Mesendoderm (in vitro differentiated cells): ENCODE measurements around the gene CLCNKA.
"Not testable (repeated sequence)": the region's sequence is repeated elsewhere in the genome, so short reads cannot be mapped to it uniquely, and the experiment has no call there.

ENCODE experiments used
- DNase-seq: peaks from one replicate; pipeline ENCODE4 v3.0.0; 2013
- H2AK5ac ChIP-seq: 2 replicates; pipeline ENCODE4 v1.6.1; 2013; ENCODE audit warnings: low read length, inconsistent platforms
- H2BK120ac ChIP-seq: 2 replicates; pipeline ENCODE4 v1.6.1; 2013; ENCODE audit warnings: low read depth, mild to moderate bottlenecking, low read length, moderate library complexity, mixed read lengths
- H2BK15ac ChIP-seq: replicated peaks from 2 replicates; pipeline ENCODE4 v1.6.1; 2013; ENCODE audit warnings: low read depth, mild to moderate bottlenecking, moderate library complexity
- H2BK5ac ChIP-seq: 2 replicates; pipeline ENCODE4 v1.6.1; 2013; ENCODE audit warnings: low read length, inconsistent platforms
- H3K18ac ChIP-seq: 2 replicates; pipeline ENCODE4 v1.6.1; 2013; ENCODE audit warnings: mild to moderate bottlenecking, low read length, mixed read lengths
- H3K23ac ChIP-seq: one replicate; pipeline ENCODE4 v1.6.1; 2013; ENCODE audit warnings: low read length
- H3K27ac ChIP-seq: 2 replicates; pipeline ENCODE4 v1.5.1; 2013; ENCODE audit warnings: low read depth, mild to moderate bottlenecking, inconsistent platforms, low read length, moderate library complexity
- H3K27me3 ChIP-seq: 2 replicates; pipeline ENCODE4 v1.6.1; 2013; ENCODE audit warnings: low read length, control low read depth, mild to moderate bottlenecking, inconsistent platforms; ENCODE audit not compliant: insufficient read depth, poor library complexity
- H3K36me3 ChIP-seq: 2 replicates; pipeline ENCODE4 v1.6.1; 2013; ENCODE audit warnings: low read length, inconsistent platforms; ENCODE audit not compliant: control insufficient read depth, insufficient read depth
- H3K4ac ChIP-seq: one replicate; pipeline ENCODE4 v1.6.1; 2013; ENCODE audit warnings: low read depth, mild to moderate bottlenecking, low read length, moderate library complexity
- H3K4me1 ChIP-seq: 2 replicates; pipeline ENCODE4 v1.6.1; 2013; ENCODE audit warnings: low read depth, low read length, inconsistent platforms; ENCODE audit not compliant: control insufficient read depth
- H3K4me2 ChIP-seq: 2 replicates; pipeline ENCODE4 v1.6.1; 2013; ENCODE audit warnings: low read length
- H3K4me3 ChIP-seq: 2 replicates; pipeline ENCODE4 v1.5.1; 2013; ENCODE audit warnings: mild to moderate bottlenecking, low read length
- H3K56ac ChIP-seq: one replicate; pipeline ENCODE4 v1.6.1; 2013; ENCODE audit warnings: low read length
- H3K79me1 ChIP-seq: 2 replicates; pipeline ENCODE4 v1.6.1; 2013; ENCODE audit warnings: low read length, inconsistent platforms
- H3K79me2 ChIP-seq: 2 replicates; pipeline ENCODE4 v1.6.1; 2013; ENCODE audit warnings: mild to moderate bottlenecking, low read length; ENCODE audit not compliant: control insufficient read depth, insufficient read depth
- H3K9ac ChIP-seq: 2 replicates; pipeline ENCODE4 v1.6.1; 2013; ENCODE audit warnings: low read length, inconsistent platforms
- H4K5ac ChIP-seq: one replicate; pipeline ENCODE4 v1.6.1; 2013; ENCODE audit warnings: low read length
- H4K8ac ChIP-seq: one replicate; pipeline ENCODE4 v1.6.1; 2013; ENCODE audit warnings: low read depth, mild to moderate bottlenecking, control low read depth, low read length, moderate library complexity
- WGBS: extraction: QIAGEN DNeasy Blood & Tissue Kit; methylation state at CpG from one replicate; pipeline ENCODE4 v1.1.7; 2013; ENCODE audit warnings: low lambda C conversion rate, missing lambda C conversion rate; ENCODE audit not compliant: insufficient coverage; ENCODE audit errors: extremely low coverage; 5-methylcytosine and 5-hydroxymethylcytosine counted together

Gene CLCNKA

DNA sequence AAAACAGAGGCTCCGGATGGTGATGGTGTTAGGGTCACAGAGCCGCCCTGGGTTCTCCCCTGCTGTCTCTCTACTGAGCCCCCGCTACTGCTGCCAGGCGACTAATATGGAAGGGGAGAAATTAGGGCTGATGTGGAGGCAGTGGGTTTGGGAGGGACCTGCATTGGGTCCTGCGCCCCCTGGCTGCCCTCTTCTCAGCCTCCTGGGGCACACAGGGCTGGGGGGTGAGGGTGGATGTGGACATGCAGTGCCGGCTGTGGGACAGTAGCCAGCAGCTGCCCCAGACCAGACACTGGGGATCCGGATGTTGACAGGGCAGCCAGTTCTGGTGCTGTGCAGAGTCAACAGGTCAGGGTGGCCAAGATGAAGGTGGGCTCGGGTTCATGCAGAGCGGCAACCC is 20.3 kb downstream of the CLCNKA start:
- H2BK120ac ChIP-seq, result no peak overlapping the region
- H3K9ac ChIP-seq, result no peak overlapping the region
- no peak overlapping the region for H3K27ac ChIP-seq
- no peak overlapping the region for H3K4me2 ChIP-seq
- H3K4me3 ChIP-seq, result no peak overlapping the region
- no peak overlapping the region for H2BK5ac ChIP-seq
- H3K79me2 ChIP-seq, result no peaks in the 10 kb centered on the region
- H3K4me1 ChIP-seq, result no peaks in the 10 kb centered on the region
- H3K79me1 ChIP-seq, result no peaks in the 10 kb centered on the region
- H4K8ac ChIP-seq, result no peak overlapping the region
- H4K5ac ChIP-seq, result no peak overlapping the region
- H3K4ac ChIP-seq, result no peak overlapping the region
- H3K36me3 ChIP-seq, result no peaks in the 10 kb centered on the region
- H3K18ac ChIP-seq, result no peak overlapping the region
- H3K23ac ChIP-seq, result no peak overlapping the region
- no peak for DNase-seq
- WGBS, result no CpG with 5 or more reads among the region's 9 CpGs
- H3K56ac ChIP-seq, result no peak overlapping the region
- H2AK5ac ChIP-seq, result no peak overlapping the region
- no peak overlapping the region for H2BK15ac ChIP-seq
- no peaks in the 10 kb centered on the region for H3K27me3 ChIP-seq

DNA sequence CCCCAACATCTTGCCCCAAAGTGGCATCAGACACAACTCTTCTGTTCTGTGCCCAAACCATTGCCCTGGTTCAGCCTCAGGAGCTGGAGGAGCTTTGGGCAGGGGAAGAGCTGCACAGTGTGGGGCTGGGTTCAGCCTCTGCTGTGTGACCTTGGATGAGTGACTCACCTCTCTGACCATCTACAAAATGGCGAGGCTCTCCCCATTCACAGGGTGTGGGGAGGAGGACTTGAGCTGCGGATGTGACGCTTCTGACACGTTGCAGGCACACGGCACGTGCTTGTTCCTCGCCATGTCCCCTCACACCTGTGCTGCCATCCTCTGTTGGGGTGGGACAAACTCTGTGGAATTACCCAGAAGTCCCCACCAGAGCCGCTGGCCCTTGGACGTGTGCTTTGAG is 20.8 kb downstream of the CLCNKA start:
- H3K79me2 ChIP-seq, DNase-seq, H2BK5ac ChIP-seq, H3K4ac ChIP-seq, H2BK15ac ChIP-seq, H3K27ac ChIP-seq, H3K23ac ChIP-seq, H3K56ac ChIP-seq, H4K8ac ChIP-seq, H3K79me1 ChIP-seq, H4K5ac ChIP-seq, H3K27me3 ChIP-seq, H3K9ac ChIP-seq, H2AK5ac ChIP-seq, H3K18ac ChIP-seq, H3K4me2 ChIP-seq, H3K36me3 ChIP-seq, H3K4me3 ChIP-seq, H3K4me1 ChIP-seq, H2BK120ac ChIP-seq: not testable (repeated sequence)
- WGBS, result no CpG with 5 or more reads among the region's 9 CpGs

DNA sequence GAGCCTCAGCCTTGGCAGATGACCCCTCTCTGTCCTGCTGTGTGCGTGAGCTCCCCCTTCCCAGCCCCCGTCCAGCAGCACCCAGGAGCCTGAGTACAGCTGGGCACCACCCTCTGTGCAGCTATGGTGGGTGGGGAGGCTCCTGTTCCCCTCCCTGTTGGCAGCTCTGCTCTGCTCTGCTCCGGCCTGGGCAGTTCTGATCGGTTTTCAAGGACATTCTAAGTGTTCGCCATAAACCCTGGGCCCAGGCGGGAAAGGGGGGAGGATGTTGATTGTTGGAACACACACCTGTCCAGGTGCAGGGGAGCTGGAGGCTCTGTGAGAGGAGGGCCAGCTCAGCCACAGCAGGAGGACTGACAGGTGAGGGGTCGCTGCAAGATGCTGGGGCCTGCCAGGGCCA is 21.7 kb downstream of the CLCNKA start, which contains the start of gene CLCNKB:
CLCNKB (plus strand) TSS at position 262 of the 400 bp plus-strand sequence. CDS start 711 bp downstream, outside the sequence.
- Histone ChIP-seq H3K9ac (no peak within 1 kb of the TSS), H3K23ac (no peak within 1 kb of the TSS), H3K56ac (no peak within 1 kb of the TSS), H3K27ac (no peak within 1 kb of the TSS), H3K36me3 (no peaks in the 10 kb centered on the region), H2BK15ac (no peak within 1 kb of the TSS), H3K27me3 (no peaks in the 10 kb centered on the region), H2BK120ac (no peak within 1 kb of the TSS), H3K18ac (no peak within 1 kb of the TSS), H4K8ac (no peak within 1 kb of the TSS), H2BK5ac (no peak within 1 kb of the TSS), H3K4me2 (no peak within 1 kb of the TSS), H3K79me2 (no peaks in the 10 kb centered on the region), H4K5ac (no peak within 1 kb of the TSS), H3K79me1 (no peaks in the 10 kb centered on the region), H3K4me3 (no peak within 1 kb of the TSS), H3K4me1 (no peaks in the 10 kb centered on the region), H3K4ac (no peak within 1 kb of the TSS), H2AK5ac (no peak within 1 kb of the TSS)
- DNase-seq, result no peak
- WGBS, result no CpG with 5 or more reads among the region's 7 CpGs

DNA sequence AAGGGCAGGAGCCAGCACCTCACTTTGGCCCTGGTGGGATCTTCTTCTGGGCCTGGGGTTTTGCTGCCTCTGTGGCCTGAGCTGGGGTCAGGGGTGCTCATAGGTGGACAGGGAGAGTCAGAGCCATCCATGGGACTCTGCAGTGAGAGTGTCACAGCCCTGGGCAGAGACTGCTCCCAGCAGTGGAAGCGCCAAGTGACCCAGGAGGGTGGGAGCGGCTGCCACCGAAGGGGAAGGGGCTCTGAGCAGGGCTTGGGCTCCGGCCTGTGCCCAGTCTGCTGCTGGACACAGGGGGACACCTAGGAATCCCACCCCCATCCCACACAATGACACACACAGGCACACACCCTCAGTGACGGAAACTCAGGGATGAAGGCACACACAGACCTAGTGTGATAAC is 22.1 kb downstream of the CLCNKA start:
- H3K79me1 ChIP-seq, result no peaks in the 10 kb centered on the region
- no peak overlapping the region for H2AK5ac ChIP-seq
- DNase-seq, result no peak
- H2BK15ac ChIP-seq, result no peak overlapping the region
- H3K18ac ChIP-seq, result no peak overlapping the region
- no peak overlapping the region for H3K4me2 ChIP-seq
- H4K8ac ChIP-seq, result no peak overlapping the region
- no peak overlapping the region for H2BK120ac ChIP-seq
- no CpG with 5 or more reads among the region's 5 CpGs for WGBS
- H3K23ac ChIP-seq, result no peak overlapping the region
- H3K79me2 ChIP-seq, result no peaks in the 10 kb centered on the region
- H4K5ac ChIP-seq, result no peak overlapping the region
- H3K27ac ChIP-seq, result no peak overlapping the region
- no peaks in the 10 kb centered on the region for H3K36me3 ChIP-seq
- no peak overlapping the region for H3K56ac ChIP-seq
- H2BK5ac ChIP-seq, result no peak overlapping the region
- no peaks in the 10 kb centered on the region for H3K4me1 ChIP-seq
- H3K27me3 ChIP-seq, result no peaks in the 10 kb centered on the region
- H3K4ac ChIP-seq, result no peak overlapping the region
- H3K9ac ChIP-seq, result no peak overlapping the region
- no peak overlapping the region for H3K4me3 ChIP-seq

DNA sequence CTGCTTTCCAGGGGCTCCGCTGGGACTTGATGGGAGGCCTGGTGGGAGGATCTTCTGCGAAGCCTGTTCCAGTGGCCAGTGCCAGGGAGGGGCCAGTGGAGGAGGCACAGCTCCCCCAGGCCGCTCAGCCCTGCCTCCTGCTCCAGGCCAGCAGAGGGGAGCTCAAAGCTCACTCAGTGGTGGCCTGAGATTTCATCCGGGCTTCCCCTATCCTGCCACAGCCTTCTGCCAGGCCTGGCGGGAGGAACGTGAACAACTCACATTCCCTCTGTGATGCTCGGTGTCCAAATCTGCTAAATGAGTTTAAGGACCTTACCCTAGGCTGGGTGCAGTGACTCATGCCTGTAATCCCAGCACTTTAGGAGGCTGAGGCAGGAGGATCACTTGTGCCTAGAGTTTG is 25.0 kb downstream of the CLCNKA start:
- Histone ChIP-seq H3K9ac (no peak overlapping the region), H3K4ac (no peak overlapping the region), H2AK5ac (no peak overlapping the region), H3K27me3 (no peaks in the 10 kb centered on the region), H3K27ac (no peak overlapping the region), H2BK120ac (no peak overlapping the region), H4K8ac (no peak overlapping the region), H2BK15ac (no peak overlapping the region), H3K36me3 (no peaks in the 10 kb centered on the region), H3K18ac (no peak overlapping the region), H3K4me2 (no peak overlapping the region), H3K23ac (no peak overlapping the region), H3K79me2 (no peaks in the 10 kb centered on the region), H3K79me1 (no peaks in the 10 kb centered on the region), H2BK5ac (no peak overlapping the region), H3K56ac (no peak overlapping the region), H3K4me3 (no peak overlapping the region), H4K5ac (no peak overlapping the region), H3K4me1 (no peaks in the 10 kb centered on the region)
- WGBS, result no CpG with 5 or more reads among the region's 7 CpGs
- DNase-seq, result no peak

DNA sequence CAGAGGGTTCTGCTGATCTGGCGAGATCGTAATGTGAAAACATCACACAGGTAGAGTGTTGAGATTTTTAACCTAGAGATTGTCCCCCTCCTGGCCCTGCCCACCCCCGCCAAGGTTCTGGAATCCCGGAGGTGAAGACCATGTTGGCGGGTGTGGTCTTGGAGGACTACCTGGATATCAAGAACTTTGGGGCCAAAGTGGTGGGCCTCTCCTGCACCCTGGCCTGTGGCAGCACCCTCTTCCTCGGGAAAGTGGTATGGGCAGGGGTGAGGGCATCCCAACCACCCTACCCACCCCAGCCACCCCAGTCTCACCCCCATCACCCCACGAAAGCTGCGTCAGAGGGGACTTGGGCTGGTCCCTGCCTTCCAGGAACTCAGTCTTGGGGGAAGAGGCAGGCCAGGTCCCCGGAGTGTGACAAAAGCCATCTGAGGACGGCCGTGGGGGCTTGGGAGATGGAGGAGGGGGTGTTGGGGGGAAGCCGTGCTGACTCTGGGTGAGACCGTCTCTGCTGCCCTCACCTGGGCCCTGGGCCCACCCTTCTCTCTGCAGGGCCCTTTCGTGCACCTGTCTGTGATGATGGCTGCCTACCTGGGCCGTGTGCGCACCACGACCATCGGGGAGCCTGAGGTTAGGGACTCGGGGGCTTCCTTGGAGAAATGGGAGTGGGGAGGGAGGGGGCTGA is 26.1 kb downstream of the CLCNKA start:
- WGBS, result no CpG with 5 or more reads among the region's 19 CpGs
- no peak overlapping the region for H2AK5ac ChIP-seq
- no peak overlapping the region for H3K23ac ChIP-seq
- DNase-seq, result no peak
- H3K4me3 ChIP-seq, result no peak overlapping the region
- H3K56ac ChIP-seq, result peak overlapping the region; percentile 34
- no peaks in the 10 kb centered on the region for H3K4me1 ChIP-seq
- no peak overlapping the region for H2BK120ac ChIP-seq
- H3K27me3 ChIP-seq, result no peaks in the 10 kb centered on the region
- H3K36me3 ChIP-seq, result no peaks in the 10 kb centered on the region
- H2BK15ac ChIP-seq, result no peak overlapping the region
- no peak overlapping the region for H3K9ac ChIP-seq
- no peak overlapping the region for H3K4me2 ChIP-seq
- no peak overlapping the region for H3K27ac ChIP-seq
- H4K8ac ChIP-seq, result no peak overlapping the region
- H3K79me2 ChIP-seq, result no peaks in the 10 kb centered on the region
- no peaks in the 10 kb centered on the region for H3K79me1 ChIP-seq
- H4K5ac ChIP-seq, result no peak overlapping the region
- H3K4ac ChIP-seq, result no peak overlapping the region
- H3K18ac ChIP-seq, result no peak overlapping the region
- H2BK5ac ChIP-seq, result no peak overlapping the region
